A549 treated with dexamethasone at 1 μM for 4 hours (cell line): Measurements from ENCODE around the gene GNAT2. TPM values are rescaled to one million over a fixed set of nuclear protein-coding genes. Genes with fewer than 3 reads are reported as not detected.

Source experiments
- total RNA-seq: library from RNA; stranded (reverse); fragments of 200-300 nt; extraction: Qiagen RNA extraction; gene quantifications from 5 replicates; pipeline ENCODE4 v1.2.3, GENCODE V29; 2022

The GNAT2 gene
- total RNA-seq: 0.08 to 0.38 TPM (median 0.15 TPM) in 5 replicates

GRCh38 chr1:109619576-109620400 lies at the start of gene GNAT2, which contains the start of gene AMPD2:
GNAT2 (minus strand) TSS chr1:109619616; CDS start chr1:109612870, 6,746 bp downstream.
AMPD2 (plus strand) TSS chr1:109619837; CDS start chr1:109621176, 1,339 bp downstream.

GRCh38 chr1:109667452-109668122 lies 48.2 kb upstream of the GNAT2 start, which contains the start of gene GSTM2:
GSTM2 (plus strand) TSS chr1:109668057; CDS start chr1:109668116, 59 bp downstream.

GRCh38 chr1:109655615-109656519 lies 36.5 kb upstream of the GNAT2 start, which contains the start of gene GSTM4:
GSTM4 (plus strand) TSS chr1:109656099; CDS start chr1:109656390, 291 bp downstream.

Other genes starting within 250 kb of the GNAT2 start
- 4.4 to 5.4 TPM (median 5.1 TPM) in 5 replicates for gene SORT1, start 221.7 kb downstream of the GNAT2 start, total RNA-seq
- 86.2 to 112 TPM (median 87.9 TPM) in 5 replicates for gene PSMA5, start 193.2 kb downstream of the GNAT2 start, total RNA-seq
- 0.09 to 0.17 TPM (median 0.11 TPM) in 5 replicates for gene SYPL2, start 153.1 kb downstream of the GNAT2 start, total RNA-seq
- gene ATXN7L2, start 135.7 kb downstream of the GNAT2 start, total RNA-seq: 1.4 to 2.4 TPM (median 2.1 TPM) in 5 replicates
- gene CYB561D1, start 125.5 kb downstream of the GNAT2 start, total RNA-seq: 3.8 to 5.1 TPM (median 4.5 TPM) in 5 replicates
- 0.99 to 1.7 TPM (median 1.4 TPM) in 5 replicates for gene AMIGO1, start 109.9 kb downstream of the GNAT2 start, total RNA-seq
- 0.06 TPM in 1 of 5 replicates, not detected in the others for gene GPR61, start 79.7 kb downstream of the GNAT2 start, total RNA-seq
- gene GNAI3, start 71.0 kb downstream of the GNAT2 start, total RNA-seq: 5.1 to 5.8 TPM (median 5.5 TPM) in 5 replicates
- 15.4 to 21.8 TPM (median 21.7 TPM) in 5 replicates for gene AMPD2, start 221 bp upstream of the GNAT2 start, total RNA-seq
- 8.3 to 10.3 TPM (median 9.3 TPM) in 5 replicates for gene GSTM4, start 36.5 kb upstream of the GNAT2 start, total RNA-seq
- gene GSTM2, start 48.4 kb upstream of the GNAT2 start, total RNA-seq: 2.7 to 4.8 TPM (median 3.5 TPM) in 5 replicates
- 0.21 TPM in 1 of 5 replicates, not detected in the others for gene GSTM1, start 68.2 kb upstream of the GNAT2 start, total RNA-seq
- not detected in 5 replicates for gene GSTM5, start 92.6 kb upstream of the GNAT2 start, total RNA-seq
- 18.5 to 26.7 TPM (median 21.2 TPM) in 5 replicates for gene GSTM3, start 121.4 kb upstream of the GNAT2 start, total RNA-seq
- 0.43 to 0.67 TPM (median 0.56 TPM) in 5 replicates for gene EPS8L3, start 144.3 kb upstream of the GNAT2 start, total RNA-seq